GM12891 (cell line): ENCODE results near the gene ABI2.

ENCODE experiments used
- POLR2A ChIP-seq: IDR thresholded peaks from 2 replicates; pipeline ENCODE4 v1.6.1; 2011; ENCODE audit warnings: low read depth, low read length, control low read depth
- POLR2AphosphoS5 ChIP-seq: IDR thresholded peaks from 2 replicates; pipeline ENCODE4 v1.6.1; 2011; ENCODE audit warnings: low read depth, low read length, control low read depth
- POU2F2 ChIP-seq: IDR thresholded peaks from 2 replicates; pipeline ENCODE4 v1.6.1; 2011; ENCODE audit warnings: low read depth, mild to moderate bottlenecking, control low read depth, low read length, moderate library complexity

GRCh38 chr2:203480623-203481022 is 152.4 kb downstream of the ABI2 start:
- TF ChIP-seq POLR2A, result no peak
- TF ChIP-seq POLR2AphosphoS5, result no peak
- TF ChIP-seq POU2F2, result no peak
